Measurements from ENCODE around the gene SDSL. TPM values are rescaled to one million over a fixed set of nuclear protein-coding genes. Genes with fewer than 3 reads are reported as not detected.

The SDSL gene
- total RNA-seq, 1 experiment from 2014 or later, result 8.6 TPM

DNA sequence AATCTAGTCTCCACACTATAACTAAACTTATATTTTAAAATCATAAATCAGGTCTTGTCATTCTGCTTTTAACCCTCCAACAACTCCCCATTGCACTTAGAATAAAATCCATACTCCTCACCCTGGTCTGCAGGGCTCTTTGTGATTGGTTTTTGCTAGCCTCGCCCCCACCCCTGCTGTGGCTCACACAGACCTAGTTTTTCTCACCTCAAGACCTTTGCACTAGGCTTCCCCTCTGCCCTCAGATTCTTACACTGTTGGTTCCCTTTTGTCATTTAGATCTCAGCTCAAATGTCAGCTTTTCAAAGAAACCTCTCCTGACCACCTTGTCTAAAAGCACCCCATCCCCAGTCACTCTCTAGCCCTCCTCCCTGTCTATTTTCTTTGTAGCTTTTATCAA, 60.2 kb downstream of the SDSL start:
- no peak for DNase-seq (ENCODE audit: low read depth, low spot score)

DNA sequence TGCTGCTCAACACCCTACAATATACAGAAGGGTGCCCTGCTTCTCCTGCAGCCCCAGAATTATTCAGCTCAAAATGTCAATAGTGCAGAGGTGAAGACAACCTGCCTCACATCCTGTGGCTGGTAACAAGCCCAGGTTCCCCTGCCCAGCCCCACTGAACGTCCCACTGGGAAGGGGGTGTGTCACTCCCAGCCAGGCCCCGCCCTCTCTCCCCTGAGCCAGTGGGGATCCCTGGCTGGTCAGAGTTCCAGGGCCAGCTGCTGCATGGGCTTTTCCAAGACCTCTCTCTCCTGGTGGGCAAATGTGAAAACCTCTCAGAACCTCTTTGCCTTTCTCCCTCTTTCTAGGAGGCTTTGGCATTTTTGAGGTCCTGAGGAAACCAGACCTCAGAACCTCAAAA, 63.1 kb downstream of the SDSL start:
- DNase-seq (ENCODE audit: low read depth, low spot score), result no peak
- in situ Hi-C loops (cut with HindIII; ENCODE audit: low pct_unique_long_range_greater_than_20kb, low sequenced_read_pairs), result no loop called here

More for the DNA sequence above, 60.2 kb downstream of the SDSL start:
- in situ Hi-C loops (cut with HindIII; ENCODE audit: low pct_unique_long_range_greater_than_20kb, low sequenced_read_pairs), result no loop called here

DNA sequence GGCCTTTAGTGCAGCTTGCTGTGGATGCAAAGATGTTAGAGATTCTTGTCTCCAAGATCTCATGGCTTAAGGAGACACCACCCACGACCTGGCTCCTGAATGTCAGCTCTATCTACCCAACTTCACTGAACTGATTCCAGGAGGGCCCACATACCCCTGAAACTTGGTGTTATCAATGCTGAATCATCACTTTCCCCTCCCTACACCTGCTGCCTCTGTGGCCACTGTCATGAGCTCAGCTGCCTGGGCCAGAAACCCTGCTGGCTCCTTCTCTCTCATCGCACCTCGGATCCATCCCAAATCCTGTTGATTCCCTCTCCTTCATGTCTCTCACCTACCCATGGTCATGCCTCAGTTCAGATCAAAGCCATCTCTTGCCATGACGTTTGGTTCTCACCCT, 64.5 kb downstream of the SDSL start:
- in situ Hi-C loops (cut with HindIII; ENCODE audit: low pct_unique_long_range_greater_than_20kb, low sequenced_read_pairs), result no loop called here
- DNase-seq (ENCODE audit: low read depth, low spot score), result no peak

Other genes with a start within 250 kb of the SDSL start
- gene DDX54, start 236.9 kb upstream of the SDSL start, total RNA-seq (2014; rRNA removed; shearing (Covaris generic)), result 60.4 and 73.4 TPM in 2 replicates
- gene RITA1, start 236.7 kb upstream of the SDSL start, total RNA-seq (2014; rRNA removed; shearing (Covaris generic)), result 38.8 and 39.1 TPM in 2 replicates
- 14.3 and 16.3 TPM in 2 replicates for gene TPCN1, start 200.9 kb upstream of the SDSL start, total RNA-seq (2014; rRNA removed; shearing (Covaris generic))
- 3.9 and 5.1 TPM in 2 replicates for gene SLC8B1, start 87.3 kb upstream of the SDSL start, total RNA-seq (2014; rRNA removed; shearing (Covaris generic))
- 28.3 and 30.2 TPM in 2 replicates for gene PLBD2, start 63.8 kb upstream of the SDSL start, total RNA-seq (2014; rRNA removed; shearing (Covaris generic))
- gene SDS, start 18.5 kb upstream of the SDSL start, total RNA-seq (2014; rRNA removed; shearing (Covaris generic)), result not detected in 2 replicates
- gene LHX5, start 49.5 kb downstream of the SDSL start, total RNA-seq (2014; rRNA removed; shearing (Covaris generic)), result 0.03 TPM in 1 of 2 replicates, not detected in the other

Data from SK-MEL-5 (cell line).